Measurements from ENCODE around the gene MSI2.

DNA sequence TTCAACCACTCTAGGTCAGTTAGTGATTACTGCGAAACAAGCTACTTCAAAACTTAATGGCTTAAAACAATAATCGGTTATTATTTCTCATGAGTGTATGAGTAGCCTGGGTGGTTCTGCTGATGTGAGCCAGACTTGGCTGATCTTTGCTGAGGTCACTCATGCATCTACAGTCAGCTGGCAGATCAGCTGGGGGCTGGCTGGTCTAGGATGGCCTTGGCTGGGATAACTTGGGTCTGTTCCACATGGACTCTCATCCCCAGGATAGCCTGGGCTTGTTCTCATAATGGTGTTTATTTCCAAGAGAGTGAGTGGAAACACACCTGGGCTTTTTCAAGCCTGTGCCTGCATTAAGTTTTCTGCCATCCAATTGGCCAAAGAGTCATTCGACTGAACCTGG lies 475.7 kb downstream of the MSI2 start:
- TF ChIP-seq, protein P1, sequence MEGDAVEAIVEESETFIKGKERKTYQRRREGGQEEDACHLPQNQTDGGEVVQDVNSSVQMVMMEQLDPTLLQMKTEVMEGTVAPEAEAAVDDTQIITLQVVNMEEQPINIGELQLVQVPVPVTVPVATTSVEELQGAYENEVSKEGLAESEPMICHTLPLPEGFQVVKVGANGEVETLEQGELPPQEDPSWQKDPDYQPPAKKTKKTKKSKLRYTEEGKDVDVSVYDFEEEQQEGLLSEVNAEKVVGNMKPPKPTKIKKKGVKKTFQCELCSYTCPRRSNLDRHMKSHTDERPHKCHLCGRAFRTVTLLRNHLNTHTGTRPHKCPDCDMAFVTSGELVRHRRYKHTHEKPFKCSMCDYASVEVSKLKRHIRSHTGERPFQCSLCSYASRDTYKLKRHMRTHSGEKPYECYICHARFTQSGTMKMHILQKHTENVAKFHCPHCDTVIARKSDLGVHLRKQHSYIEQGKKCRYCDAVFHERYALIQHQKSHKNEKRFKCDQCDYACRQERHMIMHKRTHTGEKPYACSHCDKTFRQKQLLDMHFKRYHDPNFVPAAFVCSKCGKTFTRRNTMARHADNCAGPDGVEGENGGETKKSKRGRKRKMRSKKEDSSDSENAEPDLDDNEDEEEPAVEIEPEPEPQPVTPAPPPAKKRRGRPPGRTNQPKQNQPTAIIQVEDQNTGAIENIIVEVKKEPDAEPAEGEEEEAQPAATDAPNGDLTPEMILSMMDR (IDR thresholded peaks at IDR 0.05): no peak
- TF ChIP-seq POLR2A (IDR thresholded peaks at IDR 0.05): no peak

Measured in right lobe of liver (tissue), 4 donors.